A673 (cell line): ENCODE measurements around the gene RNF34. TPM values are rescaled to one million over a fixed set of nuclear protein-coding genes. Genes with fewer than 3 reads are reported as not detected.

ENCODE experiments used
- BruUV-seq: library from RNA; stranded (reverse); fragments of 400-500 nt; replicated peaks from 2 replicates; lab custom pipeline; 2021; lab: Mats Ljungman, UMichigan
- CTCF ChIA-PET: fragments of 300-600 bp; sonication (Branson Sonifier 250); formaldehyde crosslinking; loops from one replicate; lab custom pipeline; 2022; ENCODE audit warnings: antibody characterized with exemption; lab: Charles Lee
- POLR2A ChIA-PET: fragments of 300-600 bp; sonication (Branson Sonifier 250); formaldehyde crosslinking; loops from one replicate; lab custom pipeline; 2022; ENCODE audit warnings: antibody characterized with exemption; ENCODE audit not compliant: low non-redundant PET; lab: Charles Lee
- DNase-seq: peaks from one replicate; pipeline ENCODE4 v3.0.0-alpha.2; 2015; ENCODE audit warnings: low spot score
- H3K27ac ChIP-seq: fragments of 200-600 bp; sonication (generic); 2 replicates; pipeline ENCODE4 v1.5.1; 2016; ENCODE audit warnings: mixed run types, low read depth, mild to moderate bottlenecking, mixed read lengths, antibody characterized with exemption, low read length; ENCODE audit not compliant: poor library complexity, severe bottlenecking
- H3K27me3 ChIP-seq: fragments of 200-600 bp; sonication (generic); replicated peaks from 2 replicates; pipeline ENCODE4 v1.6.1; 2017; ENCODE audit warnings: mixed run types, low read depth, mild to moderate bottlenecking, mixed read lengths, antibody characterized with exemption, low read length; ENCODE audit not compliant: insufficient read depth, poor library complexity
- H3K36me3 ChIP-seq: fragments of 200-600 bp; sonication (generic); 2 replicates; pipeline ENCODE4 v1.6.1; 2016; ENCODE audit warnings: mixed run types, mild to moderate bottlenecking, mixed read lengths, antibody characterized with exemption, low read length; ENCODE audit not compliant: insufficient read depth, poor library complexity, severe bottlenecking
- H3K4me1 ChIP-seq: fragments of 200-600 bp; sonication (generic); 2 replicates; pipeline ENCODE4 v1.6.1; 2017; ENCODE audit warnings: mixed run types, mild to moderate bottlenecking, mixed read lengths, antibody characterized with exemption, low read length; ENCODE audit not compliant: insufficient read depth, poor library complexity, severe bottlenecking
- H3K4me3 ChIP-seq: fragments of 200-600 bp; sonication (generic); 2 replicates; pipeline ENCODE4 v1.5.1; 2016; ENCODE audit warnings: low read depth, mixed run types, mild to moderate bottlenecking, mixed read lengths, low read length; ENCODE audit not compliant: poor library complexity, severe bottlenecking
- H3K9me3 ChIP-seq: fragments of 200-600 bp; sonication (generic); 2 replicates; pipeline ENCODE4 v1.6.1; 2016; ENCODE audit warnings: mixed run types, low read depth, mild to moderate bottlenecking, mixed read lengths, antibody characterized with exemption, low read length; ENCODE audit not compliant: poor library complexity, severe bottlenecking
- CTCF ChIP-seq: fragments of 300-800, 200-600 bp; sonication (generic); conservative IDR thresholded peaks from 2 replicates; pipeline ENCODE4 v1.5.1; 2017; ENCODE audit warnings: low read depth, mild to moderate bottlenecking, antibody characterized with exemption, low read length, moderate library complexity, mixed read lengths
- EZH2 ChIP-seq: fragments of 200-600 bp; sonication (generic); IDR thresholded peaks from 2 replicates; pipeline ENCODE4 v1.6.1; 2017; ENCODE audit warnings: borderline replicate concordance, low read depth, mild to moderate bottlenecking, mixed read lengths, antibody characterized with exemption, low read length; ENCODE audit not compliant: poor library complexity, severe bottlenecking
- intact Hi-C: fragments of 100-400 bp; cut with micrococcal nuclease; formaldehyde crosslinking; loops from one replicate; pipeline ENCODE4 v1.10.0; 2022; ENCODE audit not compliant: unreplicated experiment
- total RNA-seq: library from RNA; stranded (reverse); gene quantifications from 2 replicates; pipeline ENCODE4 v1.2.3, GENCODE V29; 2021

The RNF34 gene
- total RNA-seq, 1 experiment from 2014 or later: 54.6 TPM

GRCh38 chr12:121467638-121468498 lies 68.0 kb downstream of the RNF34 start:
- TF ChIP-seq CTCF (no peak), EZH2 (no peak)
- ChIA-PET CTCF (interaction anchor here (1.0 to 1.2 kb wide), 2 partner anchors 11 to 85 kb away, joined by 3 to 4 read pairs; no protein-coding TSS in a partner anchor), POLR2A (no interaction called here)
- peak; percentile 29 for DNase-seq
- peaks cover 31% of the 10 kb centered on the region for H3K4me1 ChIP-seq
- H3K9me3 ChIP-seq: no peaks in the 10 kb centered on the region
- BruUV-seq: no TSS peak
- peak overlapping the region; percentile 60 for H3K4me3 ChIP-seq
- intact Hi-C loops: no loop called here
- H3K27ac ChIP-seq: no peak overlapping the region
- no peaks in the 10 kb centered on the region for H3K27me3 ChIP-seq
- H3K36me3 ChIP-seq: no peaks in the 10 kb centered on the region

GRCh38 chr12:121468499-121468801 lies 68.5 kb downstream of the RNF34 start:
- H3K27ac ChIP-seq: no peak overlapping the region
- H3K9me3 ChIP-seq: no peaks in the 10 kb centered on the region
- H3K27me3 ChIP-seq: no peaks in the 10 kb centered on the region
- peaks cover 32% of the 10 kb centered on the region for H3K4me1 ChIP-seq
- CTCF ChIA-PET: interaction anchor here (1.0 to 1.2 kb wide), 2 partner anchors 10 to 84 kb away, joined by 3 to 4 read pairs; no protein-coding TSS in a partner anchor
- BruUV-seq: no TSS peak
- POLR2A ChIA-PET: no interaction called here
- no peaks in the 10 kb centered on the region for H3K36me3 ChIP-seq
- intact Hi-C loops: no loop called here
- no peak for TF ChIP-seq EZH2
- TF ChIP-seq CTCF: no peak
- DNase-seq: no peak
- no peak overlapping the region for H3K4me3 ChIP-seq

GRCh38 chr12:121470751-121471150 lies 70.8 kb downstream of the RNF34 start:
- TF ChIP-seq EZH2 (no peak), CTCF (no peak)
- CTCF ChIA-PET: no interaction called here
- peaks cover 29% of the 10 kb centered on the region for H3K4me1 ChIP-seq
- no peaks in the 10 kb centered on the region for H3K36me3 ChIP-seq
- H3K4me3 ChIP-seq: no peak overlapping the region
- H3K27me3 ChIP-seq: no peaks in the 10 kb centered on the region
- POLR2A ChIA-PET: no interaction called here
- BruUV-seq: no TSS peak
- intact Hi-C loops: no loop called here
- no peaks in the 10 kb centered on the region for H3K9me3 ChIP-seq
- no peak for DNase-seq
- H3K27ac ChIP-seq: no peak overlapping the region
